ENCODE measurements around the gene ESYT1.

Gene ESYT1

DNA sequence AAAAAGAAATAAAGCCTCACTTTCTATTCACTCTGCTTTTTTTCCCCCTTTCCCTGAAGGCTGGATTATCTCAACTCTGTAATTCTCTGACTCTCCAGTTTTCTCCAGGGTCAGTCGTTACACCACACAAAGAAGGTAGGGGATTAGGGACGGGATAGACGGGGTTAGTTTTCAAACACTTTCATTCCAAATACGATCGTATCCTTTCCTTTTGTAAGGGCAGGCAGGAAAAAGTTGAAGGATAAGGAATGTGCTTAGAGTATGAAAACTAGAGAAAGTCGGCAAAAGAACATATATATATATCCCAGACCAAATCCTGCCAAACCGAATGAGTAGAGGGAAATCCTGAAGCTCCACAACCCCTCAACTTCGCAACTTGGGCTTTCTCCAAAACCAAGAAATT is 581 bp upstream of the ESYT1 start (continued):
- peak; percentile 45; the same call in 1 of the 2 replicates for TF ChIP-seq KLF16 (tag by site-specific recombination; IDR thresholded peaks at IDR 0.05)
- TF ChIP-seq MZF1 (tag by site-specific recombination; IDR thresholded peaks at IDR 0.05; ENCODE audit: borderline replicate concordance), result peak; percentile 58; the same call in 1 of the 2 replicates
- TF ChIP-seq, protein P1, sequence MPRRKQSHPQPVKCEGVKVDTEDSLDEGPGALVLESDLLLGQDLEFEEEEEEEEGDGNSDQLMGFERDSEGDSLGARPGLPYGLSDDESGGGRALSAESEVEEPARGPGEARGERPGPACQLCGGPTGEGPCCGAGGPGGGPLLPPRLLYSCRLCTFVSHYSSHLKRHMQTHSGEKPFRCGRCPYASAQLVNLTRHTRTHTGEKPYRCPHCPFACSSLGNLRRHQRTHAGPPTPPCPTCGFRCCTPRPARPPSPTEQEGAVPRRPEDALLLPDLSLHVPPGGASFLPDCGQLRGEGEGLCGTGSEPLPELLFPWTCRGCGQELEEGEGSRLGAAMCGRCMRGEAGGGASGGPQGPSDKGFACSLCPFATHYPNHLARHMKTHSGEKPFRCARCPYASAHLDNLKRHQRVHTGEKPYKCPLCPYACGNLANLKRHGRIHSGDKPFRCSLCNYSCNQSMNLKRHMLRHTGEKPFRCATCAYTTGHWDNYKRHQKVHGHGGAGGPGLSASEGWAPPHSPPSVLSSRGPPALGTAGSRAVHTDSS (tag by site-specific recombination; IDR thresholded peaks at IDR 0.05), result peak; percentile 17; the same call in 1 of the 2 replicates
- 0 out of 2 replicates have a peak, but pooled peaks have one; percentile 34 for TF ChIP-seq ZNF561 (tag by site-specific recombination; IDR thresholded peaks at IDR 0.05; ENCODE audit: borderline replicate concordance)
- no peak for TF ChIP-seq ZNF16 (tag by site-specific recombination; IDR thresholded peaks at IDR 0.05; ENCODE audit: low read depth)
- TF ChIP-seq KLF17 (tag by site-specific recombination; IDR thresholded peaks at IDR 0.05), result 0 out of 2 replicates have a peak, but pooled peaks have one; percentile 44
- 0 out of 2 replicates have a peak, but pooled peaks have one; percentile 10 for TF ChIP-seq ZNF660 (tag by site-specific recombination; IDR thresholded peaks at IDR 0.05)
- TF ChIP-seq, protein P2, sequence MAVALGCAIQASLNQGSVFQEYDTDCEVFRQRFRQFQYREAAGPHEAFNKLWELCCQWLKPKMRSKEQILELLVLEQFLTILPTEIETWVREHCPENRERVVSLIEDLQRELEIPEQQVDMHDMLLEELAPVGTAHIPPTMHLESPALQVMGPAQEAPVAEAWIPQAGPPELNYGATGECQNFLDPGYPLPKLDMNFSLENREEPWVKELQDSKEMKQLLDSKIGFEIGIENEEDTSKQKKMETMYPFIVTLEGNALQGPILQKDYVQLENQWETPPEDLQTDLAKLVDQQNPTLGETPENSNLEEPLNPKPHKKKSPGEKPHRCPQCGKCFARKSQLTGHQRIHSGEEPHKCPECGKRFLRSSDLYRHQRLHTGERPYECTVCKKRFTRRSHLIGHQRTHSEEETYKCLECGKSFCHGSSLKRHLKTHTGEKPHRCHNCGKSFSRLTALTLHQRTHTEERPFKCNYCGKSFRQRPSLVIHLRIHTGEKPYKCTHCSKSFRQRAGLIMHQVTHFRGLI (tag by site-specific recombination; IDR thresholded peaks at IDR 0.05), result peak; percentile 39; the same call in 1 of the 2 replicates

DNA sequence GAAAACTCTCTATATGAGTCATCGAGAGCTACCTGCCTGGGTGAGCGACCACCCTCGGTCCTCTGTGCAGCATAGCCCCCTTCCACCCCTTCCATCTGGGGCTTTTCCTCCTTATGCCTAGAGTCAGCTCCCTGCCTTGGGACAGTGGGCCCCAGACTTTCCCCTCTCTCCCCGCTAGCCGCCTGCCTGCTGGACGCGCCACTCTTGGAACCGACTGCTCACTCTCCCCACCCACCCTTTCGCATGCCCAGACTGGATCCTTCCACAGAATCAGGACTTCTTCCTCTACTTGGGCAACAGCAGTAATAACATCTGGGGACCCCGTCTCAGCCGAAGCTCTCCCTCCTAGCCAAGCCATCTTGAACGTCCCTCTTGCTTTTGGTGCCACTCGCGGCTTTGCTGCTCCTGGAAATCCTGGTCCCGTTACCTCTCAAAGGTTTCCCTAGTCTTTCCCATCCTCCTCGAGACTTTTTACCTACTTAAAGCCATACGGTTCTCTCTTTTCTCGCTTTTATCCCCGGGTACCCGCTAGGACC is 671 bp downstream of the ESYT1 start:
- peaks cover 15 to 40% of the 10 kb centered on the region in 2 experiments; a peak in 2 of 3 replicates for H3K36me3 ChIP-seq (ENCODE audit: control insufficient read depth in 2 of 2, insufficient read depth in 1 of 2, low read length in 2 of 2)
- no peaks in the 10 kb centered on the region for H3K9me3 ChIP-seq (ENCODE audit: control insufficient read depth, insufficient read depth, low read depth, low read length)
- H3K4me3 ChIP-seq (ENCODE audit: low read depth, low read length), result peak overlapping the region; percentile 80
- H3K4me1 ChIP-seq (ENCODE audit: control insufficient read depth, insufficient read depth, low read length), result peaks cover 9% of the 10 kb centered on the region
- H3K27ac ChIP-seq (ENCODE audit: extremely low read depth, low read depth, low read length), result peak overlapping the region; percentile 57; the same call in 1 of the 2 replicates
- ChIA-PET POLR2A (interaction anchor here (0.6 to 3.8 kb wide), 22 partner anchors 10 to 500 kb away, joined by 3 to 99 read pairs (median 9); partner anchors contain the start of genes MYL6, MYL6B, ORMDL2 and PA2G4), CTCF (interaction anchor here (0.5 to 6.8 kb wide), 14 partner anchors 8 to 1135 kb away, joined by 3 to 65 read pairs (median 3); partner anchors contain the start of genes MYL6, RPL41, SMARCC2 and ZC3H10)
- no peak for TF ChIP-seq BCL11B (tag by site-specific recombination; IDR thresholded peaks at IDR 0.05; ENCODE audit: low read depth)
- TF ChIP-seq, protein P3, sequence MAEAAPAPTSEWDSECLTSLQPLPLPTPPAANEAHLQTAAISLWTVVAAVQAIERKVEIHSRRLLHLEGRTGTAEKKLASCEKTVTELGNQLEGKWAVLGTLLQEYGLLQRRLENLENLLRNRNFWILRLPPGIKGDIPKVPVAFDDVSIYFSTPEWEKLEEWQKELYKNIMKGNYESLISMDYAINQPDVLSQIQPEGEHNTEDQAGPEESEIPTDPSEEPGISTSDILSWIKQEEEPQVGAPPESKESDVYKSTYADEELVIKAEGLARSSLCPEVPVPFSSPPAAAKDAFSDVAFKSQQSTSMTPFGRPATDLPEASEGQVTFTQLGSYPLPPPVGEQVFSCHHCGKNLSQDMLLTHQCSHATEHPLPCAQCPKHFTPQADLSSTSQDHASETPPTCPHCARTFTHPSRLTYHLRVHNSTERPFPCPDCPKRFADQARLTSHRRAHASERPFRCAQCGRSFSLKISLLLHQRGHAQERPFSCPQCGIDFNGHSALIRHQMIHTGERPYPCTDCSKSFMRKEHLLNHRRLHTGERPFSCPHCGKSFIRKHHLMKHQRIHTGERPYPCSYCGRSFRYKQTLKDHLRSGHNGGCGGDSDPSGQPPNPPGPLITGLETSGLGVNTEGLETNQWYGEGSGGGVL (tag by site-specific recombination; IDR thresholded peaks at IDR 0.05), result 0 out of 2 replicates have a peak, but pooled peaks have one; percentile 12
- no peak for TF ChIP-seq ZNF571 (tag by site-specific recombination; IDR thresholded peaks at IDR 0.05)
- TF ChIP-seq ZFP41 (tag by site-specific recombination; IDR thresholded peaks at IDR 0.05; ENCODE audit: borderline replicate concordance), result no peak
- TF ChIP-seq ZNF335 (tag by site-specific recombination; conservative IDR thresholded peaks at IDR 0.05), result peak; percentile 72
- no peak for TF ChIP-seq ZBTB20 (tag by site-specific recombination; IDR thresholded peaks at IDR 0.05)
- TF ChIP-seq ZNF10 (tag by site-specific recombination; IDR thresholded peaks at IDR 0.05), result no peak
- TF ChIP-seq, protein P2 (tag by site-specific recombination; IDR thresholded peaks at IDR 0.05), result no peak
- no peak for TF ChIP-seq ZNF639 (tag by site-specific recombination; IDR thresholded peaks at IDR 0.05)
- TF ChIP-seq RBAK (tag by site-specific recombination; IDR thresholded peaks at IDR 0.05), result no peak
- no peak for TF ChIP-seq ZNF274 (IDR thresholded peaks at IDR 0.05; ENCODE audit: low read length)
- TF ChIP-seq ZNF274 (tag by site-specific recombination; IDR thresholded peaks at IDR 0.05; ENCODE audit: borderline replicate concordance), result no peak
- TF ChIP-seq, protein P4, sequence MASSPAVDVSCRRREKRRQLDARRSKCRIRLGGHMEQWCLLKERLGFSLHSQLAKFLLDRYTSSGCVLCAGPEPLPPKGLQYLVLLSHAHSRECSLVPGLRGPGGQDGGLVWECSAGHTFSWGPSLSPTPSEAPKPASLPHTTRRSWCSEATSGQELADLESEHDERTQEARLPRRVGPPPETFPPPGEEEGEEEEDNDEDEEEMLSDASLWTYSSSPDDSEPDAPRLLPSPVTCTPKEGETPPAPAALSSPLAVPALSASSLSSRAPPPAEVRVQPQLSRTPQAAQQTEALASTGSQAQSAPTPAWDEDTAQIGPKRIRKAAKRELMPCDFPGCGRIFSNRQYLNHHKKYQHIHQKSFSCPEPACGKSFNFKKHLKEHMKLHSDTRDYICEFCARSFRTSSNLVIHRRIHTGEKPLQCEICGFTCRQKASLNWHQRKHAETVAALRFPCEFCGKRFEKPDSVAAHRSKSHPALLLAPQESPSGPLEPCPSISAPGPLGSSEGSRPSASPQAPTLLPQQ (tag by site-specific recombination; IDR thresholded peaks at IDR 0.05), result peak; percentile 86
- no peak for TF ChIP-seq FEZF1 (tag by site-specific recombination; IDR thresholded peaks at IDR 0.05)
- no peak for TF ChIP-seq ZNF169 (tag by site-specific recombination; IDR thresholded peaks at IDR 0.05)
- no peak for TF ChIP-seq ZNF701 (tag by site-specific recombination; IDR thresholded peaks at IDR 0.05)
- no peak for TF ChIP-seq GLI4 (tag by site-specific recombination; IDR thresholded peaks at IDR 0.05)
- TF ChIP-seq ZIC2 (tag by site-specific recombination; IDR thresholded peaks at IDR 0.05), result no peak
- TF ChIP-seq ZNF521 (tag by site-specific recombination; IDR thresholded peaks at IDR 0.05), result no peak
